ENCODE data around the gene CYSTM1.

GRCh38 chr5:140242890-140243585 lies 68.0 kb downstream of the CYSTM1 start:
- no peak for TF ChIP-seq EZH2 (IDR thresholded peaks at IDR 0.05; ENCODE audit: low read depth, low read length, severe bottlenecking)
- no peak for TF ChIP-seq JUND (IDR thresholded peaks at IDR 0.05; ENCODE audit: low read length)
- no peak for TF ChIP-seq TAF1 (IDR thresholded peaks at IDR 0.05; ENCODE audit: low read depth, low read length)

Data from H1 (cell line).